Measurements from ENCODE around the gene SMC1B. TPM values are rescaled to one million over a fixed set of nuclear protein-coding genes. Genes with fewer than 3 reads are reported as not detected.
A peak's percentile ranks its signal among the peaks of the same experiment; 100 is the strongest.

Gene SMC1B, protein sequence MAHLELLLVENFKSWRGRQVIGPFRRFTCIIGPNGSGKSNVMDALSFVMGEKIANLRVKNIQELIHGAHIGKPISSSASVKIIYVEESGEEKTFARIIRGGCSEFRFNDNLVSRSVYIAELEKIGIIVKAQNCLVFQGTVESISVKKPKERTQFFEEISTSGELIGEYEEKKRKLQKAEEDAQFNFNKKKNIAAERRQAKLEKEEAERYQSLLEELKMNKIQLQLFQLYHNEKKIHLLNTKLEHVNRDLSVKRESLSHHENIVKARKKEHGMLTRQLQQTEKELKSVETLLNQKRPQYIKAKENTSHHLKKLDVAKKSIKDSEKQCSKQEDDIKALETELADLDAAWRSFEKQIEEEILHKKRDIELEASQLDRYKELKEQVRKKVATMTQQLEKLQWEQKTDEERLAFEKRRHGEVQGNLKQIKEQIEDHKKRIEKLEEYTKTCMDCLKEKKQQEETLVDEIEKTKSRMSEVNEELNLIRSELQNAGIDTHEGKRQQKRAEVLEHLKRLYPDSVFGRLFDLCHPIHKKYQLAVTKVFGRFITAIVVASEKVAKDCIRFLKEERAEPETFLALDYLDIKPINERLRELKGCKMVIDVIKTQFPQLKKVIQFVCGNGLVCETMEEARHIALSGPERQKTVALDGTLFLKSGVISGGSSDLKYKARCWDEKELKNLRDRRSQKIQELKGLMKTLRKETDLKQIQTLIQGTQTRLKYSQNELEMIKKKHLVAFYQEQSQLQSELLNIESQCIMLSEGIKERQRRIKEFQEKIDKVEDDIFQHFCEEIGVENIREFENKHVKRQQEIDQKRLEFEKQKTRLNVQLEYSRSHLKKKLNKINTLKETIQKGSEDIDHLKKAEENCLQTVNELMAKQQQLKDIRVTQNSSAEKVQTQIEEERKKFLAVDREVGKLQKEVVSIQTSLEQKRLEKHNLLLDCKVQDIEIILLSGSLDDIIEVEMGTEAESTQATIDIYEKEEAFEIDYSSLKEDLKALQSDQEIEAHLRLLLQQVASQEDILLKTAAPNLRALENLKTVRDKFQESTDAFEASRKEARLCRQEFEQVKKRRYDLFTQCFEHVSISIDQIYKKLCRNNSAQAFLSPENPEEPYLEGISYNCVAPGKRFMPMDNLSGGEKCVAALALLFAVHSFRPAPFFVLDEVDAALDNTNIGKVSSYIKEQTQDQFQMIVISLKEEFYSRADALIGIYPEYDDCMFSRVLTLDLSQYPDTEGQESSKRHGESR
- total RNA-seq (under 1 TPM in 1 of 2 donors, not detected in 1; 0.11 TPM), polyA plus RNA-seq (ENCODE audit: insufficient read length in 2 of 2) (under 1 TPM; 0.08 to 0.14 TPM)
- long read RNA-seq, donor 1, result 0 reads
- long read RNA-seq, donor 2, result 0 reads
- long read RNA-seq, donor 3, result 0 reads
- long read RNA-seq, donor 4, result 0 reads

GRCh38 chr22:45413368-45414211 lies at the start of gene SMC1B, which contains the start of gene RIBC2:
Gene SMC1B, minus strand, starts transcription at chr22:45413599. Its CDS starts 32 bp downstream, at chr22:45413567.
Gene RIBC2, plus strand, starts transcription at chr22:45413693. Its CDS starts 194 bp downstream, at chr22:45413887.
- Histone ChIP-seq H3K4me1 (ENCODE audit: control insufficient read depth, insufficient read depth, low read length) (peaks cover 10% of the 10 kb centered on the region), H3K9me3 (ENCODE audit: control insufficient read depth, insufficient read depth, low read length) (no peaks in the 10 kb centered on the region), H3K36me3 (ENCODE audit: control insufficient read depth, insufficient read depth, low read length) (peaks cover 5% of the 10 kb centered on the region), H3K27me3 (ENCODE audit: control insufficient read depth, insufficient read depth, low read length) (no peaks in the 10 kb centered on the region), H3K27ac (ENCODE audit: low read depth, low read length) (no peak within 1 kb of the TSS), H3K4me3 (ENCODE audit: low read depth, low read length) (peak within 1 kb of the TSS; percentile 50)
- peak; percentile 59 to 97 (median 68) for DNase-seq (ENCODE audit: low read depth in 4 of 6, low spot score in 6 of 6)
- WGBS (ENCODE audit: insufficient coverage), result 10% methylated on average over 64 of the region's 68 CpGs

GRCh38 chr22:45462034-45462655 lies 48.7 kb upstream of the SMC1B start:
- H3K36me3 ChIP-seq (ENCODE audit: control insufficient read depth, insufficient read depth, low read length), result no peaks in the 10 kb centered on the region
- no CpG with 5 or more reads among the region's 6 CpGs for WGBS (ENCODE audit: insufficient coverage)
- no peak overlapping the region for H3K4me3 ChIP-seq (ENCODE audit: low read depth, low read length)
- H3K27me3 ChIP-seq (ENCODE audit: control insufficient read depth, insufficient read depth, low read length), result no peaks in the 10 kb centered on the region
- no peak overlapping the region for H3K27ac ChIP-seq (ENCODE audit: low read depth, low read length)
- H3K4me1 ChIP-seq (ENCODE audit: control insufficient read depth, insufficient read depth, low read length), result no peaks in the 10 kb centered on the region
- DNase-seq (ENCODE audit: low read depth in 4 of 6, low spot score in 6 of 6), result no peak
- no peaks in the 10 kb centered on the region for H3K9me3 ChIP-seq (ENCODE audit: control insufficient read depth, insufficient read depth, low read length)

DNA sequence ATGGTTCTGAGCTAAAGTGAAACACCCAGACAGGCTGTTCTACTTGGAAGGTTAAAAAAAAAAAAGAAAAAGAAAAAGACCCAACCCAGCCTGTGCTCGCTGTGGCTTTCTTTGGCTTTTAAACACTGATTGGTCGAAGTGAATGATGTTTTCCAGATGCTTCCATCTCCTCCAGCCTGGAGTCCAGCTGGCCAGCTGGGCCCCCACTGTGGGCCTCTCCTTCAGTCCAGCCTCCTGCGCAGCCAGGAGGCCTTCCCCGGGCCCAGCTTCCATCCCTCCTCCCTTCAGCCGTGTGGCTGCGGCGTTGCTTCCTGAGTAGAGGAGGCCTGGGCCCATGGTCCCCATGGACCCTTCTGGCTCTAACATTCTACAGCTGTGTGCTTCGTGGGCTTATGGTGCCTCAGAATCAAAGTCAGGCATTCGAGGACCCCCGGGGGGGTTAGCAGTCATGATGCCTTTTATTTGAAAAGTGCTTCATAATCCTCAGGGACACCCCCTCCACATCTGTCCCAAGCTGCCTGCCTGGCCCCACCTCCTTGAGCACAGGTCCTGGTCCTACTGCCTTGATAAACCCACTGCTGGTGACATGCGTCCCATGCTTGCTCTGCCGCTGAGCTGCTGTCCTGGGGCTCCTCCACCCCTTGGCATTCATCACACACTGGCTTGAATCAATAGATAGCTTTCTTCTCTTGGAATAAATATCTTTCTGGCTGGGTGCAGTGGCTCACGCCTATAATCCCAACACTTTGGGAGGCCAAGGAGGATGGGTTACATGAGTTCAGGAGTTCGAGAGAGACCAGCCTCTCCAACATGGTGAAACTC lies 47.1 kb upstream of the SMC1B start:
- WGBS (ENCODE audit: insufficient coverage), result 70% methylated on average over 7 of the region's 14 CpGs
- no peak overlapping the region for H3K4me3 ChIP-seq (ENCODE audit: low read depth, low read length)
- DNase-seq (ENCODE audit: low read depth in 4 of 6, low spot score in 6 of 6), result peak in 1 of 6 donors; percentile 74
- H3K4me1 ChIP-seq (ENCODE audit: control insufficient read depth, insufficient read depth, low read length), result no peaks in the 10 kb centered on the region
- no peaks in the 10 kb centered on the region for H3K9me3 ChIP-seq (ENCODE audit: control insufficient read depth, insufficient read depth, low read length)
- H3K27me3 ChIP-seq (ENCODE audit: control insufficient read depth, insufficient read depth, low read length), result no peaks in the 10 kb centered on the region
- no peaks in the 10 kb centered on the region for H3K36me3 ChIP-seq (ENCODE audit: control insufficient read depth, insufficient read depth, low read length)
- H3K27ac ChIP-seq (ENCODE audit: low read depth, low read length), result peak overlapping the region; percentile 61

GRCh38 chr22:45459235-45459634 lies 45.8 kb upstream of the SMC1B start:
- 91% methylated on average over 8 of the region's 8 CpGs for WGBS (ENCODE audit: insufficient coverage)
- no peak overlapping the region for H3K4me3 ChIP-seq (ENCODE audit: low read depth, low read length)
- DNase-seq (ENCODE audit: low read depth in 4 of 6, low spot score in 6 of 6), result no peak
- no peaks in the 10 kb centered on the region for H3K27me3 ChIP-seq (ENCODE audit: control insufficient read depth, insufficient read depth, low read length)
- H3K9me3 ChIP-seq (ENCODE audit: control insufficient read depth, insufficient read depth, low read length), result no peaks in the 10 kb centered on the region
- H3K36me3 ChIP-seq (ENCODE audit: control insufficient read depth, insufficient read depth, low read length), result no peaks in the 10 kb centered on the region
- H3K27ac ChIP-seq (ENCODE audit: low read depth, low read length), result no peak overlapping the region
- H3K4me1 ChIP-seq (ENCODE audit: control insufficient read depth, insufficient read depth, low read length), result no peaks in the 10 kb centered on the region

DNA sequence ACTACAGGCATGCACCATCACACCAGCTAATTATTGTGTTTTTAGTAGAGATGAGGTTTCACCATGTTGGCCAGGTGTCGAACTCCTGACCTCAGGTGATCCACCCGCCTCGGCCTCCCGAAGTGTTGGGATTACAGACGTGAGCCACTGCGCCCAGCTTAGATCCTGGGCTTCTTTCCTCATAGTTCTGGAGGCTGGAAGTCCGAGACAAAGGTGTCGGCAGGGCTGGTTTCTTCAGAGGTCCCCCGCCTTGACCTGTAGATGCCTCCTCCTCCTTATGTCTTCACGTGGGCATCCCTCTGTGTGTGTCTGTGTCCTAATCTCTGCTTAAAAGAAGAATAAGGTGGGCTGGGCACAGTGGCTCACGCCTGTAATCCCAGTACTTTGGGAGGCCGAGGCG lies 45.1 kb upstream of the SMC1B start:
- H3K4me1 ChIP-seq (ENCODE audit: control insufficient read depth, insufficient read depth, low read length), result no peaks in the 10 kb centered on the region
- H3K36me3 ChIP-seq (ENCODE audit: control insufficient read depth, insufficient read depth, low read length), result no peaks in the 10 kb centered on the region
- DNase-seq (ENCODE audit: low read depth in 4 of 6, low spot score in 6 of 6), result no peak
- 96% methylated on average over 8 of the region's 13 CpGs for WGBS (ENCODE audit: insufficient coverage)
- H3K9me3 ChIP-seq (ENCODE audit: control insufficient read depth, insufficient read depth, low read length), result no peaks in the 10 kb centered on the region
- no peaks in the 10 kb centered on the region for H3K27me3 ChIP-seq (ENCODE audit: control insufficient read depth, insufficient read depth, low read length)
- H3K27ac ChIP-seq (ENCODE audit: low read depth, low read length), result no peak overlapping the region
- H3K4me3 ChIP-seq (ENCODE audit: low read depth, low read length), result no peak overlapping the region

GRCh38 chr22:45456811-45457210 lies 43.4 kb upstream of the SMC1B start:
- no peaks in the 10 kb centered on the region for H3K9me3 ChIP-seq (ENCODE audit: control insufficient read depth, insufficient read depth, low read length)
- WGBS (ENCODE audit: insufficient coverage), result 90% methylated on average over 8 of the region's 8 CpGs

GRCh38 chr22:45455621-45456020 lies 42.2 kb upstream of the SMC1B start:
- no peaks in the 10 kb centered on the region for H3K9me3 ChIP-seq (ENCODE audit: control insufficient read depth, insufficient read depth, low read length)
- no peaks in the 10 kb centered on the region for H3K27me3 ChIP-seq (ENCODE audit: control insufficient read depth, insufficient read depth, low read length)
- H3K36me3 ChIP-seq (ENCODE audit: control insufficient read depth, insufficient read depth, low read length), result no peaks in the 10 kb centered on the region
- H3K4me1 ChIP-seq (ENCODE audit: control insufficient read depth, insufficient read depth, low read length), result no peaks in the 10 kb centered on the region
- no CpG with 5 or more reads among the region's 4 CpGs for WGBS (ENCODE audit: insufficient coverage)
- no peak overlapping the region for H3K4me3 ChIP-seq (ENCODE audit: low read depth, low read length)
- no peak for DNase-seq (ENCODE audit: low read depth in 4 of 6, low spot score in 6 of 6)
- no peak overlapping the region for H3K27ac ChIP-seq (ENCODE audit: low read depth, low read length)

More at GRCh38 chr22:45456811-45457210, 43.4 kb upstream of the SMC1B start:
- Histone ChIP-seq H3K27me3 (ENCODE audit: control insufficient read depth, insufficient read depth, low read length) (no peaks in the 10 kb centered on the region), H3K4me1 (ENCODE audit: control insufficient read depth, insufficient read depth, low read length) (no peaks in the 10 kb centered on the region), H3K27ac (ENCODE audit: low read depth, low read length) (no peak overlapping the region), H3K4me3 (ENCODE audit: low read depth, low read length) (no peak overlapping the region), H3K36me3 (ENCODE audit: control insufficient read depth, insufficient read depth, low read length) (no peaks in the 10 kb centered on the region)
- no peak for DNase-seq (ENCODE audit: low read depth in 4 of 6, low spot score in 6 of 6)

GRCh38 chr22:45455212-45455611 lies 41.8 kb upstream of the SMC1B start:
- Histone ChIP-seq H3K27ac (ENCODE audit: low read depth, low read length) (peak overlapping the region; percentile 33), H3K27me3 (ENCODE audit: control insufficient read depth, insufficient read depth, low read length) (no peaks in the 10 kb centered on the region), H3K9me3 (ENCODE audit: control insufficient read depth, insufficient read depth, low read length) (no peaks in the 10 kb centered on the region), H3K4me3 (ENCODE audit: low read depth, low read length) (no peak overlapping the region), H3K4me1 (ENCODE audit: control insufficient read depth, insufficient read depth, low read length) (no peaks in the 10 kb centered on the region), H3K36me3 (ENCODE audit: control insufficient read depth, insufficient read depth, low read length) (no peaks in the 10 kb centered on the region)
- 63% methylated on average over 11 of the region's 14 CpGs for WGBS (ENCODE audit: insufficient coverage)
- DNase-seq (ENCODE audit: low read depth in 4 of 6, low spot score in 6 of 6), result no peak
